Stimulated activated CD4-positive, alpha-beta T cell treated with anti-CD3 and anti-CD28 coated beads, Interleukin-4, amount 100 ng/mL, for 48 hours (primary cell): Measurements from ENCODE around the gene GNPAT.

Experiments used
- DNase-seq, 2 donors: peaks; one replicate each; pipeline ENCODE4 v3.0.0-alpha.2; 2020; ENCODE audit warnings: low read depth in 2 of 2

The GNPAT gene

DNA sequence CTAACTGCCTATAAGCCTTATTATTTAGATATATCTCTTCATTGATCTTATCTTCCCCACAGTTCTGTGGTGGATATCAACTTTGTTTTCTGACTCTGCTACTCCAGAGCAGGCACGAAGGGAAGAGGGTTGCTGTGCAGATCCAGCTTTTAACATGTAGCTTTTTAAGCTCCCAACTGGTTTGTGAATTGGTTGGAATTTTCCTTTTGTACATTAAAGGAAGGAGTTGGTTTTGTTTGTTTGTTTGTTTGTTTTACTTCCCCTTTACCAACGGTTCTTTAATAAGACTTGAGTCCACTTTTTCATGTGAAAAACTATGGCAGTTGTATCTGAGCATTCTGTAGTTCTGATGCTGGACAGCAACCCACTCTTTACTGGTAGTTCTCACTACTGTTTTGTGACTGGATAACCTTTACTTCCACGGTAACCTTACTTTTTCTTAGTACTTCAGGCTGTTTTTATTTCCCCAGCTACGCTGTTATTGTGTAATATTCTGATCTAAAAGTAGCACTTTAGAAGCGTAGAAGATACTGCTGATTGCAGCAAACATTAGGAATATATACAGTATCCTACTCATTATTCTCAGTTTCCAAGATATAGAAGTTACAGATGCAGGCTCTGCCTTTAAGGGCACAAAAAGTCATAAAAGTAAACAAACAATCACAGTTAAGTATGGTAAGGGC lies 1.6 kb downstream of the GNPAT start:
- DNase-seq = no peak

DNA sequence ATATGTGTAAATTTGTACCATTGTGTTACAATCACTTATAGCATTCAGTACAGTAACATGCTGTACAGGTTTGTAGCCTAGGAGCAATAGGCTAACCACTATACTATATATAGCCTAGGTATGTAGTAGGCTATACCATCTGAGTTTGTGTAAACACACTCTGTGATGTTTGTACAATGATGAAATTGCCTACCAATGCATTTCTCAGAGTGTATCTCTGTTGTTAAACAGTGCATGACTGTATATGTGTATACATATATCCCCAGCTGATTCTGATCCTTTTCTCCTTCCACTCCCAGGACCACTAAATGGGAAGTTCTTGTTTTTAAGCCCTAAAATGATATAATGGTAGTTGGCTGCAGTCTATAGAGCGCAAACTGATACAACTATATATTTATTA lies 7.8 kb downstream of the GNPAT start:
- no peak for DNase-seq

DNA sequence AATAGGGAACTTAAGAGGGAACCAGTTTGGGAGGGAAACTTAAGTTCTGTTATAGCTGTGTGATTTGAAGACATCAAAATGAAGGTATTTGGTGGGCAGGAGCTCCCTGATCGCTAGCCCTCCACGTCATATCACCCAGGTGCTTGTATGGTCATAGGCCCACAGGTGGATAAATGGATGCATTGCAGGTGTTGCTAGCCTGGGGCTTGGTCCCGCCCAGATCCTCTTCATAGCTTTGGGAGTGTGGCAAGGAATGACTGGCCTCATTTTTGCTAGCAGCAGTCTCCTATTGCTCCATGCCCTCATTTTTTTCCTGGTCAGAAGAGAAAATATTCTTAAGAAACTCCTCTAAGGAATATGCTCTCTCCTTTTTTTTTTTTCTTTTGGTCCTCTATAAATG lies 11.3 kb downstream of the GNPAT start:
- no peak for DNase-seq

DNA sequence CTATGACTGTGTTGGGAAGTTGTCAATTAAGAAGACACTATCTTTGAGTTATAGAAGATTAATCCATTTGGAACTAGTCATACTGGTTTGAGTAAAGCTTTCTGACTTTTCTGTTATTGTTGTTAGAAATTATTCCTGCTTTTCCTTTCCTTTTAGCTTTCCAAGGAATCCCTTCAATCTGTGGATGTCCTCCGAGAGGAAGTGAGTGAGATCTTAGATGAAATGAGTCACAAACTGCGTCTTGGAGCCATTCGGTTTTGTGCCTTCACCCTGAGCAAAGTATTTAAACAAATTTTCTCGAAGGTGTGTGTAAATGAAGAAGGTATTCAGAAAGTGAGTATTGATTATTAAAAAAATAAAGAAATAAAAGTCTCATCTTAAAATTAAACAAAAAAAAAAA lies 19.3 kb downstream of the GNPAT start:
- DNase-seq = no peak

DNA sequence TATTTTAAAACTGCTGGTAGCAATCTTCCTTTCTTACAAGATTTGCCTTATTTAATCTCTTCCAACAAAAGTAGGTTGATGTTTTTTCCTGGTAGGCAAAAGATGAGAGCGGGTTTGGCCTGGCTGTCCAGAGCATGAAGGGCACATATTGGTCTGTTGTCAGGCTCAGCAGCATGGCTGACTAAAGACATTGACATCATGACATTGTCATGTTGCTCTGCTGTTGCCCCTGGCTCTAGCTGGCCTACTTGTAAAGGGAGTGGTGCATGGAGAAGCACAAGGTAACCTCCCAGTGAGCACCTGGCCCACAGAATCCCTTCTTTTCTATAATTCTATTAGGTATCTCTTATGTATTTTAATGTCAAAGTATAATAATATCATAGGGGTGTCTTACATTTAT lies 23.6 kb downstream of the GNPAT start:
- no peak for DNase-seq

DNA sequence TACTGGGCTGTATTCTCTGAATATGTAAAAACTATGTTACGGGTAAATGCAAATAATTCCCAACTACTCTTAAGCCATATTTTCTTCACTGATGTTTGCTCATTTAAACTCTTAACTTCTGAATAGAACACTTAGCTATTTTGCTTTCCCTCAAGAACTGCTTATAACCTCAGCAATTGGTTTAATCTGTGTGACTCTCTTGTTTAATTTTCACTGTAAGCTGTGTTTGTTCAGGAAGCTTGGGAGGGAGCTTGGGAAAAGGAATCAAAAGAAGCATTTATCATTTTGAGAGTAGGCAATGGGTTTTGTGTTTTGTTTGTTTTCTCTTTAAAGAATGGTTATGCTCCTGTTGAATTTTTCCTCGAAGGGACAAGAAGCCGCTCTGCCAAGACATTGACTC lies 24.4 kb downstream of the GNPAT start:
- DNase-seq = no peak

DNA sequence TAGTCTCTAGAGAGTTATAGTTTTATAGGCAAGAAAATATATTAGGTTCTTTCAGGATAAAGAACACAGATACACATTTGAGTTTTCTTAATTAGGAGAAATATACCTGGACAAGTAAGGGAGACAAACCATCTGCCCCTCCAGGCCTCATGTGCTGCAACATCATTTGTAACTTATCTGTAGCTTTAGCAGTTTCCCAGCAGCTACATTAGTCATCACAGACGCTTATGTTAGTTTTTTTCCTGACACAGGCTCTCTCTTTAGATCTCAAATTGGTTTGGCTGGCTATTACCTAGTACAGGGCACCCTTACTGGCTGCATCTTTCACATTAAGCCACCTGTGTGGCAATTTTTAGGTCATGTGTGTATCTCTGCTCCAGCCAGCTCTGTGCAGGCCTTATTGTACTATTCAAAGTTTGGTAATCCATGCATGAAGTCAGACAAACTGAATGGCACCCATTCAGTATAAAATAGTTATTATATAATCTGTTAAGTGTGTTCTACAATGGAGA lies 25.9 kb downstream of the GNPAT start:
- no peak for DNase-seq

DNA sequence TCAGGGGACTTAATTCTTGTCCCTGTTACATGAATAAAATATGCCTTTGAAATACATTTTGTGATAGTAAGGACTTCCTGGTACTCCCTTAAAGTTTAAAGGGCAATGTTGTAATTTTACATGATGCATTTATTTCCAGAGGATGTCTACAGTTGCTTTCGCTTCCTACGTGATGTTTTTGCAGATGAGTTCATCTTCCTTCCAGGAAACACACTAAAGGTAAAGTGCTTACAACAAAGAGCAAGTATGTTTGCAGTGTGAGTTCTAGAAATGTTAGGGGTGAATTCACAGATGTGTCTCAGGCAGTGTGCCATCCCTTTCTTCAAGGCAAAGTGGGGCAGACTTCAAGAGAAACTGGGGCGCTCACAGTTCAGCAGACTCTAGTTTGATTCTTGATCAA lies 31.2 kb downstream of the GNPAT start:
- DNase-seq = no peak

DNA sequence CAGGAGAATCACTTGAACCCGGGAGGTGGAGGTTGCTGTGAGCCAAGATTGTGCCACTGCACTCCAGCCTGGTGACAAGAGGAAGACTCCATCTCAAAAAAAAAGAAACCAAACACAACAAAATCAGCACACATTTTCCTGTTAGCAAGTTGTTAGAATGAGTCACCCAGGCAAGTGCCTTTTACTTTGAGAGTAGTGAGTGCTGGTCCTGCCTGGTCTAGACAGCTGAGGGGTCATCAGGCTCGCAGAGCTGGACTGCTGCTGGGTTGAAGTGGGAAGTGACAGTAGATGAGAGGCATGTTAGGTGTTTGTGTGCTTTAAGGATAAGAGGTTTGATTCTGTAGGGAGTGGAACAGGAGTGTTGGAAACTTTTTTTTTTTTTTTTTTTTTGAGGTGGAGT lies 31.9 kb downstream of the GNPAT start:
- no peak for DNase-seq

DNA sequence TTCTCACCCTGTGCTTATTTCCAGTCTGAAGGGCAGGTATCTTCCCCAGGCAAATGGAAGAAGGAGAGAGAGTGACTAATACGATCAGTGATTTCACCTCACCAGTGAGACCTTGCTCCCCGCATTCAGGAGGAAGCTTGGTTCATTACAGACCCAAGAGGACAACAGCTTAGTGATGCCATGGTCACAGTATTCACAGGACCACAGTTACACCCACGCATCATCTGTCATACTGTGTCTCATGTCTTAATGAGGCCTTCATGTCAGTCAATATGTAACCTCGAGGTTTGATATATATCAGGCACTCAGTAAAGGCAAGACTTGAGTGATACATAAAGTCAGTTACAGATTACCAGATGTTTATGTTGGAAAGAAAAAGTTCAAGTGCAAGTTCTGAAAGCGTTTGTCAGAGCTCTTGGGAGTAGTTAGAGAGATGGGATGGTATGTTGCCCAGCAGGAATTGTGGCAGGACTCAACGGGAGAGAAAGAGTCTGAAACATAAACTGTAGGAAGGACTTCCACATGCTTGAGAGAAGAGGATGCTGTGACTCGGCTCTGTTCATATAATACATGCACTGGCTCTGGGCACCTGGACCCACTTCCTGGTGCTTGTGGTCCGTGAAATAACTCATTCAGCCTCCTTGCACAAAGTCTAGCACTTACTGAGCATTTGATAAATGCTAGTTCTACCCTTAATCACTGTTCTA lies 33.3 kb downstream of the GNPAT start:
- DNase-seq = peak in 1 of 2 donors; percentile 3

DNA sequence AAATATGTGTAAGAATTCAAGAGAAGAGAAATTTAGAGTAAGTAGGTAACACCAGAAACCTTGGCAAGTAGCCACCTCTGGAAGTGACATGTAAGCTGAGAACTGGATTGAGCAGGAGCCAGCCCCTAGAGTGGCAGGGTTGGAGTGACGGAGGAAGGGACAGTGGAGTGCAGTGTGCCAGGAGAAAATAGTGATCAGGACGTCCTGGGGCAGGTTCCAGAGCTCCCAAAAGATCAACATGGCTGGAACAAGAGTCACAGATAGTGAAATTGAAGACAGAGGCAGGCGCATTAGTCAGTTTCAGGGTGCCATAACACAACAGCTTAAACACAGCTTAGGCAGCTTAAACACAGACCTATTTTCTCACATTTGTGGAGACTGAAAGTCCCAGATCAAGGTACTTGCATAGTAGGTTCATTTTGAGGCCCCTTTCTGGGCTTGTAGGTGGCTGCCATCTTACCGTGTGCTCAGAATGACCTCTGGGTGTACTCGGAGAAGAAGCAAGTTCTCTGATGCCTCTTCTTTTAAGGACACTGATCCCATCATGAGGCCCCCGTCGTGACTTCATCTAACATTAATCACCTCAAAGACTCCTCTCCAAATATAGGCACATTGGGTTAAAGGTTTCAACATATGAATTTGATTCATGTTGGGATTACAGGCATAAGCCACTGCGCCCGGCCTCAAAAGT lies 37.2 kb downstream of the GNPAT start:
- DNase-seq = no peak

DNA sequence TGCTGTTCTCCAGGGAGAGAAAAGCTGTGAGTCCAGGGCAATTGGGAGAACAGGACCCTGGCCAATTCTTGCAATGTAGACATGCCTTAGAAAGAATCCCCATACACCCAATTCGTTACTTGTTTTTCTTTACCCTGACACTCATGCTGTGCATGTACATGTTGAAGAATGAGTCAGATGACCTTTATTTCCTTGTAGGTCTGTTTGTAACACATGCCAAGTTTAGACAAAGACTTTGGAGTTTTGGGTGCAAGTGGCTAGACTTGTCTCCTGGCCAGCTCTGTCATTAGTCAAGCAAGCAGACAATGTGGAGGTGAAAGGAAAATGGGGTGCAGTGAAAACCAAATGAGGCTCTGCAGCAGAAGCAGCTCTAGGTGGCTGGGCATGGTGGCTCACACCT lies 38.1 kb downstream of the GNPAT start:
- DNase-seq = no peak

DNA sequence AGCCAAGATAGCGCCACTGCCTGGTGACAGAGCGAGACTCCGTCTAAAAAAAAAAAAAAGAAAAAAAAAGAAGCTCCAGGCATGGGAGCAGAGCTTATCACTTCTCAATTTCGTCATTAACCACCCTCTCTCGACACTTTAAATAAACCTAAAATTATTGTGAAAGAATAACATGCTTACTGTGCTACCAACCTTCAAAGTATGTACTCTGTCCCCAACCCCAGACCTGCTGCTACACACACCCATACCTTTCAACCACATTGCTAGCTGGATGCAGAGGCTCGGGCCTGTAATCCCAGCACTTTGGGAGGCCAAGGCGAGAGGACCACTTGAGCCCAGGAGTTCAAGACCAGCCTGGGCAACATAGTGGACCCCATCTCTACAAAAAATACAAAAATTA lies 38.7 kb downstream of the GNPAT start:
- no peak for DNase-seq

DNA sequence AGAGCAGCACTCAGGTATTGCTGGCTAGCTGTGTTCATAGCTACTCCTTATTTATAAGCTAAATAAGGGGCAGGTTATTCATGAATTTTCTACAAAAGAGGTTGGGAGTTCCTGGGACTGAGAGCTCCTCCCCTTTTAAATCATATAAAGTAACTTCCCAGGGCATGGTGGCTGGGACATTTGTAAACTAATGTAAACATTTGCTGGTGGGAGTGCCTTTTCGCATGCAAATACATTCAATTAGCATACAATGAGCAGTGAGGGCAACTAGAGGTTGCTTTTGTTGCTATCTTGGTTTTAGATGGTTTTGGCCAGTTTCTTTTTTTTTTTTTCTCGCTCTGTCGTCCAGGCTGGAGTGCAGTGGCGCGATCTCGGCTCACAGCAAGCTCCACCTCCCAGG lies 43.4 kb downstream of the GNPAT start:
- no peak for DNase-seq

DNA sequence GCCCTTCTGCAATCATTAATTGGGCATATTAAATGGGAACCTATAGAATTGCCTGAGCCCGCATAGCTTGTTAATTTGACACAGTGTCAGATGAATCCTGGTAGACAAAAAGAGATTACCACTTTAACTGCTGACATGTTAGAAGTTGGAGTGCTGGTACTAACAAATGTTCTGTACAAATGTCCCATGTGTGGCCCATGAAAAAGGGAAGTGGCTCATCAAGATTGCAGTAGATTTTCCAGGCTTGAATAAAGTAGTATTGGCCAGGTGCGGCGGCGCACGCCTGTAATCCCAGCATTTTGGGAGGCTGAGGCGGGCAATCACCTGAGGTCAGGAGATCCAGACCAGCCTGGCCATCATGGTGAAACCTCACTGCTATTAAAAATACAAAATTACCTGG lies 45.6 kb downstream of the GNPAT start:
- DNase-seq = no peak

DNA sequence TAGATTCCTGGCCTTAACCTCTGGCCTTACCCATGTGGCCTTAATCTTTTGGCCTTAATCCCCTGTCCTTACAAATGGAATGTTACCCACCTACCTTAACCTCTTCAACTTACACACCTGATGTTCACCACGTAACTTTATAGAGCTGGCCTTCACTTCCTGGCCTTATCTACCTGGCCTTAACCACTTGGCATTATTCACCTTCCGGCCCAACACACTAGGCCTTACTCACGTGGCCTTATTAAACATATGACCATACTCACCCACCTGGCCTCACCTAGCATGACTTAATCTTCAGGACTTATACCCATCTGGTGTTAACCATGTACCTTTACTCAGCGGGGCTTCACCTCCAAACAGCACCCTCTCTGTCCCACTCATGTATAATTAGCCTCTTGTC lies 54.9 kb downstream of the GNPAT start:
- no peak for DNase-seq

DNA sequence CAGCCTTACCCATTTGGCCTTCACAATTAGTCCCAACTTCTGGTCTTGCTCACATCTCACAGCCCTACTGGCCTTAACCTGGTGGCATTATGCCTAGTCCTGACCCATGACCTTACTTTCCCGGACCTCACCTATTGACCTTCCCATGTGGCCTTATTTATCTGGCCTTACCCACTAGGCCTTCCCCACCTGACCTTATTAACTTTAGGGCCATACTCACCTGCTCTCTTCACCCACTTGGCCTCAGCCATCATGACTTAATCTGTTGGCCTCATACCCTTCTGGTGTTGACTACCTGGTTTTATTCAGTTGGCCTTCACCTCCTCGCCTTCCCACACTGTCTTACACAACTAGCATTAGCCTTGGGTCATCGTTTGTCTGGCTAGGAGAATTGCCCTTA lies 61.0 kb downstream of the GNPAT start:
- no peak for DNase-seq

DNA sequence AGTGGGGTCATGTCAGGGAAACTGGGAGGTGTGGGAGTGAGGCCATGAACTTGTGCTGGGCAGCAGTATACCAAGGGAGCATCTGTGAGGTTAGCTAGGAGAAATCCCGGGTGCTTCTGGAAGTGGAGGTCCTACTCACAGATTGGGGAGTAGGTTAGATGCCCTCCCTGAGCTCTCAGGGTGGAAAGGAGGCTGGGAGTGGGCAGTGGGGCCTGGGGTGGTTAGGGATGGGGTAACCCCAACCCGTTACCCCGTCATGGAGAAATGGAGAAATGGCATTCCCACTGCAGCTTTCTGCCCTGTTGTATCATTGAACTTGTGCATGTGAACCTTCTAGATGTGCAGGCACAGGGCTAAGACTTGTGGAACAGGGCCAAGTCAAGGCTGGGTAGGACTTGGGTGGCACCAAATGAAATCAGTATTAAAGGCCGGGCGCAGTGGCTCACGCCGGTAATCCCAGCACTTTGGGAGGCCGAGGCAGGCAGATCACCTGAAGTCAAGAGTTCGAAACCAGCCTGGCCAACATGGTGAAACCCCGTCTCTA lies 69.5 kb downstream of the GNPAT start:
- DNase-seq = no peak

DNA sequence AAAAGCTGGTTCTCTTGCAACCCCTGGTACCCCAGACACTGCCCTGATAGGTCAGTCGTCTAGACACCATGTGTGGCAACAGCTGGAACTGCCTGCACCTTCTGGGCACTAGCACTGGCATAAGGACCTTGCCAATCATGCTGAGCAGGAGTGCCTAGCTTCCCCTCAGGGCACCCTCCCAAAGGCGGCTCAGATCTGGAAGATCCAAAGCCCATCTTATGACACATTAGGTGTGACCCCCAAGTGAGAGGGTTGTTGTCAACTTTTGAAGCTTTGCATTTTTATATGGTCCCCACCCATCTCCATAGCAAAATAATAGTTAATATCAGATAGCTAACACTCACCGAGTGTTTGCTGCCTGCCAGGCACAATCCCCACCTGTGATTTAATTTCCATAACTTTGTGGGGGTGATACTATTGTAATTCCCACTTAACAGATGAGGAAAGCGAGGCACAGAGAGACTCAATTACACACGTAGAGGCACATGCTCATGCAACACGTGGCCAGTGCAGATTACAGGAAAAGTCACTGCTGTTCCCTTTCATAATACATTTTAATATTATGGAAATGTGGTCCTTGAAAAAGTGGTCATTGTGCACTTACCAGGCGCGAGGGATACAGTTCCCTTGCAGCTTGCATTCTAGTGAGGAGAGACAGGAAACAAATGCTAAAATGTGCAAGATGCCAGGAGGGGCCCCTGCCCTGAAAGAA lies 70.9 kb downstream of the GNPAT start:
- DNase-seq = no peak

DNA sequence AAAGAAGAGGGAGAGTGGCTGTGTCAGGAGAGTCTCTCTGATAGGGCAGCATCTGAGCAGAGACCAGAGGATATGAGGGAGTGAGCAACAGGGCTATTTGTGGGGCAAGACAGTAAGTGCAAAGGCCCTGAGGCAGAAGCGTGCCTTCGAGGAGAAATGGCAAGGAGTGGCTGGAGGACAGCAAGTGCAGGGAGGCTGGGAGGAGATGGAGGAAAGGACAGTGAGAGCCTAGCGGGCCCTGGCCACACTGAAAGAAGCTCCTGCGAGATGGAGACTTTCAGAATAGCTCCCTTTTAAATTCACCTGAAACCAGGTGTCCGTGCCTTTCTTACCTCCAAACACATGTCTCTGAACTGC lies 71.4 kb downstream of the GNPAT start:
- DNase-seq = no peak

DNA sequence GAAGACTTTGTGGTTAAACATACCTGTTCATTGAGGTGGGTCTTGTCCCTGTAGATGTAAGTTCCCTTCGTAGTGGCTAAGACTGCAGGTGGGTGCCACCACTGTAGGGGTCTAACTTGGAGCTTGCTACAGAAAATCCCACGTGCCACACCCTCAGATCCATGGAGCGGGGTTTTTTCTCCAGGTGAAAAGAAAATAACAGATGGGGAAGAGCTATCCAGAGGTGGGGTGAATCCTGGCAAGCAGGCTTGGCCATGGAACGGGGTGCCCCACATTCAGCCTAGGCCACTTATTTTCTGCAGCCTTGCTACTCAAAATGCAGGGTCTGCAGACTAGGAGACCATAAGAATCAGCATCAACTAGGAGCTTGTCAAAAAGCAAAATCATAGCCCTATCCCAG lies 72.6 kb downstream of the GNPAT start:
- no peak for DNase-seq

DNA sequence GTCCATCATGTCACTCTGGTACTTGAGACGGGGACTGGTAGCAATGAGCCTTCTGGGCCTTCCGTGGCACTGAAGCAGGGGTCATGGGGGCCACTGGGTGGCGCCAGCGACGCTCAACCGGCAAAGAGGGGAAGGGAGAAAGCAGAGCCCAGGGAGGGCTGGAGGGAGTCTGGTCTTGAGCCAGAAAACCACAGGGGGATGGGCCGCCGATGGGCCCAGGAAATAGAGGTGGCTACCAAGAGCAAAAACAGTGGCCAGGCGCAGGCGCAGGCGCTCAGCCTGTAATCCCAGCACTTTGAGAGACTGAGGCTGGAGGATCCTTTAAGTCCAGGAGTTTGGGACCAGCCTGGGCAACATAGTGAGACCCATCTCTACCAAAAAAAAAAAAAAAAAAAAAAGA lies 74.9 kb downstream of the GNPAT start:
- DNase-seq = peak; percentile 29 to 39
